Naive thymus-derived CD4-positive, alpha-beta T cell (primary cell): Measurements from ENCODE around the gene PADI4. TPM values are rescaled to one million over a fixed set of nuclear protein-coding genes. Genes with fewer than 3 reads are reported as not detected.
A peak's percentile ranks its signal among the peaks of the same experiment; 100 is the strongest.

Source experiments
- ATAC-seq: fragments of 150-1000 bp; cut with Tn5 transposase; 2 replicates; pipeline ENCODE4 v1.10.0; 2021; ENCODE audit warnings: mild to moderate bottlenecking, moderate library complexity
- CTCF ChIA-PET: fragments of 350-600 bp; sonication (Branson Sonifier 250); formaldehyde crosslinking; loops from one replicate; lab custom pipeline; 2021; ENCODE audit warnings: antibody characterized with exemption; lab: Charles Lee
- POLR2A ChIA-PET: fragments of 350-600 bp; sonication (Branson Sonifier 250); formaldehyde crosslinking; loops from one replicate; lab custom pipeline; 2021; ENCODE audit warnings: antibody characterized with exemption, inconsistent platforms; lab: Charles Lee
- DNase-seq, 9 donors: peaks; one replicate each; pipeline versions ENCODE4 v3.0.0 to v3.0.0-alpha.2; 2020 to 2022; ENCODE audit warnings: mixed read lengths in 1 of 9
- H3K27ac ChIP-seq: one replicate; pipeline ENCODE4 v1.7.0; 2013; ENCODE audit warnings: mild to moderate bottlenecking, low read depth, low read length, moderate library complexity
- H3K27me3 ChIP-seq, 2 donors: one replicate each; pipeline ENCODE4 v1.7.0; 2013; ENCODE audit warnings: low read length in 2 of 2, mild to moderate bottlenecking in 2 of 2, moderate library complexity in 2 of 2; ENCODE audit not compliant: control insufficient read depth in 2 of 2, insufficient read depth in 2 of 2
- H3K36me3 ChIP-seq, 3 experiments: 1 replicate in 2 of 3; 2 replicates in 1 of 3; pipeline ENCODE4 v1.7.0; 2013; ENCODE audit warnings: low read length in 3 of 3, mild to moderate bottlenecking in 3 of 3, moderate library complexity in 1 of 3; ENCODE audit not compliant: insufficient read depth in 3 of 3, control insufficient read depth in 2 of 3
- H3K4me1 ChIP-seq, 2 donors: one replicate each; pipeline ENCODE4 v1.7.0; 2013; ENCODE audit warnings: low read length in 2 of 2, mild to moderate bottlenecking in 2 of 2, moderate library complexity in 1 of 2; ENCODE audit not compliant: control insufficient read depth in 2 of 2, insufficient read depth in 2 of 2
- H3K4me3 ChIP-seq: 2 replicates; pipeline ENCODE4 v1.7.0; 2013; ENCODE audit warnings: mild to moderate bottlenecking, low read length
- H3K9me3 ChIP-seq, 3 experiments: 1 replicate in 2 of 3; 2 replicates in 1 of 3; pipeline ENCODE4 v1.7.0; 2013; ENCODE audit warnings: low read length in 3 of 3; ENCODE audit not compliant: control insufficient read depth in 2 of 3
- H3K27ac Mint-ChIP-seq, 9 donors: one replicate each; pipeline ENCODE4 v1.8.0; 2020 to 2022; ENCODE audit warnings: mixed read lengths in 9 of 9, mild to moderate bottlenecking in 8 of 9, moderate library complexity in 5 of 9, inconsistent platforms in 2 of 9
- H3K27me3 Mint-ChIP-seq, 5 donors: one replicate each; pipeline ENCODE4 v1.8.0; 2021 to 2022; ENCODE audit warnings: mixed read lengths in 5 of 5, mild to moderate bottlenecking in 1 of 5
- H3K36me3 Mint-ChIP-seq, 5 donors: one replicate each; pipeline ENCODE4 v1.8.0; 2020 to 2022; ENCODE audit warnings: mixed read lengths in 5 of 5, mild to moderate bottlenecking in 3 of 5, inconsistent platforms in 1 of 5
- H3K4me1 Mint-ChIP-seq, 7 donors: one replicate each; pipeline ENCODE4 v1.8.0; 2020 to 2022; ENCODE audit warnings: mixed read lengths in 7 of 7, mild to moderate bottlenecking in 3 of 7, inconsistent platforms in 1 of 7
- H3K4me3 Mint-ChIP-seq, 10 donors: one replicate each; pipeline ENCODE4 v1.8.0; 2020 to 2022; ENCODE audit warnings: mild to moderate bottlenecking in 10 of 10, mixed read lengths in 10 of 10, moderate library complexity in 6 of 10, inconsistent platforms in 2 of 10
- H3K9me3 Mint-ChIP-seq, 11 donors: one replicate each; pipeline ENCODE4 v1.8.0; 2020 to 2022; ENCODE audit warnings: mixed read lengths in 11 of 11, mild to moderate bottlenecking in 4 of 11, inconsistent platforms in 1 of 11, moderate library complexity in 1 of 11
- intact Hi-C, 2 donors: fragments of 100-400 bp; cut with micrococcal nuclease; formaldehyde crosslinking; loops; one replicate each; pipeline ENCODE4 v1.15.1; 2023
- polyA plus RNA-seq, 2 donors: library from polyadenylated mRNA; unstranded; fragments of 300-500 nt; fragmentation: Illumina TruSeq; gene quantifications; one replicate each; pipeline ENCODE4 v1.2.3, GENCODE V29; 2021
- total RNA-seq, 6 experiments: library from RNA in 5 of 6; stranded (reverse) in 5 of 6; gene quantifications; 1 replicate in 5 of 6; 2 replicates in 1 of 6; pipeline ENCODE4 v1.2.3 and lab custom pipeline; 2021 to 2026

The PADI4 gene
- total and polyA plus RNA-seq, 7 experiments from 2014 or later, result 0.12 to 20.5 (median 2.4) TPM

DNA sequence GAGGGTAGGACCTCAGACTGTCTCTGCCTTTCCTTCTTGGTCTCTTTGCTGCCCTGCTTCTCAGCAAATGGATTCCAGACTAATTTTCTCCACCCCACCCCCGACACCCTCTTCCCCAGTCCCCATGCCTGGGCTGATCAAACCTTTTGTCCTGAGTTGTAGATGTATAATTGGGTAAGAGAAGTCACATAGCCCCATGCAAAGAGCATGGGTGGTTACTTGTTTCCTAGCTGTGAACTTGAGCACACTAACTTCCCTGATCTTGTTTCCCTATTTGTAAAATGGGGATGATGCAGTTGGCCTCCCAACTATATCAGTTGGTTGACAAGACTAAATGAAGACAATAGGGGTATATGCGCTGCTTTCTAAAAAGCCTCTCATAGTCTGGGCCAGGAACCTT is 73.2 kb downstream of the PADI4 start:
- H3K27me3 Mint-ChIP-seq, result peaks cover 4 to 12% (median 9%) of the 10 kb centered on the region in 5 donors
- Histone ChIP-seq H3K27ac (no peak overlapping the region), H3K4me3 (no peak overlapping the region), H3K27me3 (no peaks in the 10 kb centered on the region), H3K4me1 (no peaks in the 10 kb centered on the region), H3K36me3 (no peaks in the 10 kb centered on the region), H3K9me3 (no peaks in the 10 kb centered on the region)
- ChIA-PET CTCF (no interaction called here), POLR2A (no interaction called here)
- no peaks in the 10 kb centered on the region for H3K4me1 Mint-ChIP-seq
- DNase-seq, result no peak
- no peak overlapping the region for H3K27ac Mint-ChIP-seq
- no peak for ATAC-seq
- H3K9me3 Mint-ChIP-seq, result no peaks in the 10 kb centered on the region
- no peaks in the 10 kb centered on the region for H3K36me3 Mint-ChIP-seq
- intact Hi-C loops, result no loop called here
- H3K4me3 Mint-ChIP-seq, result no peak overlapping the region

DNA sequence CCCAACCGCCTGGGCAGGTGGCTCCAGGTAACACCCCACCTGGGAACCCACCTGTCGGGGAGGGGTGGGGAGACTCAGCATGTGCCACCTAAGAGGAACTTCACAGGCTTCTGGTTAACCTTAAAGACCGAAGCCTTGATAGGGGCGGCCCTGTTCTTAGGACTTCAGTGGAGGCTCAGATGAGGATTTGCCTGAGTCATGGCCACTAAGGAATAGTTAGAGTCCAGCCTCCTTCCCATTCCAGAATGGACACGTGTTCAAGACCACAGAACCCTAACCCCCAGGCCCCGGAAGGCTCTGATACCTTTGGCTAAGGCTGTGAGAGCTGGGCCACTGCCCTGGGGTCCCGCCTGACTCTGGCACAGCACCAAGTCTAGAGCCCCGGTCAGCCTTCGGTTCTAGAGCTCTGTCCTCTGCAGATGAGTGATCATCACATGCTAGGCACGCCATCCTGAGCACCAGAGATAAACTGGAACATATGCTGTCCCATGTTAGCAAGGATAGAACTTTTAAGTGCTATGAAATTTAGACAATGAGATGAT is 84.3 kb downstream of the PADI4 start:
- Mint-ChIP-seq H3K27me3 (peaks cover 0 to 3% (median 0%) of the 10 kb centered on the region in 5 donors), H3K9me3 (no peaks in the 10 kb centered on the region), H3K36me3 (no peaks in the 10 kb centered on the region), H3K4me1 (peaks cover 0 to 7% (median 0%) of the 10 kb centered on the region in 7 donors), H3K4me3 (no peak overlapping the region), H3K27ac (peak overlapping the region in 1 of 9 donors; percentile 36)
- Histone ChIP-seq H3K27ac (no peak overlapping the region), H3K4me1 (no peaks in the 10 kb centered on the region), H3K4me3 (no peak overlapping the region), H3K9me3 (no peaks in the 10 kb centered on the region), H3K36me3 (no peaks in the 10 kb centered on the region), H3K27me3 (no peaks in the 10 kb centered on the region)
- no peak for DNase-seq
- POLR2A ChIA-PET, result no interaction called here
- ATAC-seq, result no peak
- intact Hi-C loops, result no loop called here
- CTCF ChIA-PET, result no interaction called here

- peaks cover 0 to 7% (median 0%) of the 10 kb centered on the region in 7 donors for H3K4me1 Mint-ChIP-seq
- no peaks in the 10 kb centered on the region for H3K27me3 ChIP-seq
- DNase-seq (no peak), ATAC-seq (peak; percentile 69)
- H3K9me3 ChIP-seq, result no peaks in the 10 kb centered on the region
- no peaks in the 10 kb centered on the region for H3K36me3 ChIP-seq
- ChIA-PET CTCF (no interaction called here), POLR2A (no interaction called here)
- H3K4me3 ChIP-seq, result no peak overlapping the region
- no peak overlapping the region for H3K27ac Mint-ChIP-seq
- no peaks in the 10 kb centered on the region for H3K36me3 Mint-ChIP-seq
- no peaks in the 10 kb centered on the region for H3K9me3 Mint-ChIP-seq
- no peak overlapping the region for H3K27ac ChIP-seq
- H3K4me1 ChIP-seq, result no peaks in the 10 kb centered on the region
- intact Hi-C loops, result no loop called here
- H3K27me3 Mint-ChIP-seq, result peaks cover 0 to 3% (median 0%) of the 10 kb centered on the region in 5 donors
- H3K4me3 Mint-ChIP-seq, result no peak overlapping the region
Measured at GRCh38 chr1:17393230-17393629, 85.2 kb downstream of the PADI4 start.

DNA sequence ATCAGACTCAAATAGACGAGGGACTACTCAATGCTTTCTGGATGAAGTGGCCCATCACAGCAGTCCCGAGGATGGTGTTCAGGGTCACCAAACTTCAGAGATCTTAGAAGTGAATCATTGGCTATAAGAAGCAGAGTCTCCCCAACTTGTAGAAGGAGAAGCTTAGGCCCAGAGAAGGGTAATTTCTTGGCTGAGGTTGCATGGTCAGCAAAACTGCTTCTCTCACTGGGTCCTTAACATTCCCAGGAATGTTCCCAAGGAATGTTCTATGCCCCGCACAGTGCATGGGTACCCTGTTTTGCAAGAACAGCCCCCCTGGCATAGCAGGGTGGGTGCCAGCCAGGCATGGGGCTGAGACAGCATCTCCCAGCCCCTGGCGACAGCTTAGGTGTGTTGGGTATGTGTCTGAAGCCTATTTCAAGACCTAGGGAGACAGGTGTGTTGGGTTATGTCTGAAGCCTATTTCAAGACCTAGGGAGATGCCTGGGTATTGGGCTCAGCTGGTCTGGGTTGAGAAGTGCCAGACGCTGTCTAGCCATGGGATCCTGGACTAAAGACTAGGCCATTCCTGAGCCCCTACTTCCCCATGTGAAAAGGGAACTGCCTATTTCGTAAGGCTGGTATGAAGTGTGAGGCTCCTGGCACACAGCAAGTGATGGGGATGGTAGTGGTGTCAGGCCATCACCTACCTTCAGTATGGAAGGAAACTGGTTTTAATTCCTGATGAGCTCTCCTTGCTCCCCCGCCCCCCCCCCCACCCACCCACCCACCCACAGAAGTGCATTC is 90.1 kb downstream of the PADI4 start:
- no peaks in the 10 kb centered on the region for H3K9me3 ChIP-seq
- Mint-ChIP-seq H3K27me3 (no peaks in the 10 kb centered on the region), H3K27ac (no peak overlapping the region), H3K9me3 (no peaks in the 10 kb centered on the region), H3K4me3 (no peak overlapping the region), H3K4me1 (peaks cover 0 to 5% (median 0%) of the 10 kb centered on the region in 7 donors), H3K36me3 (no peaks in the 10 kb centered on the region)
- CTCF ChIA-PET, result interaction anchor here (0.6 kb wide), 1 partner anchor 1904 kb away, joined by 4 read pairs; no protein-coding TSS in a partner anchor
- H3K4me1 ChIP-seq, result no peaks in the 10 kb centered on the region
- ATAC-seq (peak; percentile 73), DNase-seq (no peak)
- H3K27me3 ChIP-seq, result no peaks in the 10 kb centered on the region
- H3K36me3 ChIP-seq, result no peaks in the 10 kb centered on the region
- intact Hi-C loops, result no loop called here
- POLR2A ChIA-PET, result no interaction called here
- H3K4me3 ChIP-seq, result no peak overlapping the region
- H3K27ac ChIP-seq, result no peak overlapping the region

DNA sequence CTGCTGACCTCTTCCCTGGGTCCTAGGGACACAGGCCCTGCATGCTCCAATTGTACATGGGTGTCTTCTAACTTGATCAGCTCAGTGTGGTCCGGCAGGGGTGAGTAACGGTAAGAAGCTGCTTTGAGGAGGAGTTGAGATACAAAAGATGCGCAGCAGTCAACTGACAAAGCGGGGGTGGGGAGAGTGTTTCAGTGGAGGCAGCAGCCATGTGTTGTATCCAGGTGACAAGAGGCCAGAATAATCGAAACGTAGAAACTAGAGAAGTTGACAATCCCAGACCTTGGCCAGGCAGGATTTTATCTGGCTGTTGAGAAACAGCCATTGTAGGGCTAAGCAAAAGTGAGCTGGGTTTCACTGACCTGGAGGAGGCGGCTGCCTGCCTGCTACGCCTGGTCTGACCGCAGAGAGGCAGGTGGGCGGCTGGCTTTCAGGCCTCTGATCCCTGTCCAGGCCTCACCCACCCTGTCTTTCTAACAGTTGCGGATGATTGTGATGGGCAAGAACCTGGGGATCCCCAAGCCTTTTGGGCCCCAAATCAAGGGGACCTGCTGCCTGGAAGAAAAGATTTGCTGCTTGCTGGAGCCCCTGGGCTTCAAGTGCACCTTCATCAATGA is 92.8 kb downstream of the PADI4 start:
- Mint-ChIP-seq H3K27ac (no peak overlapping the region), H3K4me3 (no peak overlapping the region), H3K4me1 (peaks cover 0 to 4% (median 0%) of the 10 kb centered on the region in 7 donors), H3K9me3 (no peaks in the 10 kb centered on the region), H3K27me3 (no peaks in the 10 kb centered on the region), H3K36me3 (no peaks in the 10 kb centered on the region)
- Histone ChIP-seq H3K36me3 (no peaks in the 10 kb centered on the region), H3K4me3 (no peak overlapping the region), H3K27ac (no peak overlapping the region), H3K27me3 (no peaks in the 10 kb centered on the region), H3K9me3 (no peaks in the 10 kb centered on the region), H3K4me1 (no peaks in the 10 kb centered on the region)
- ChIA-PET POLR2A (no interaction called here), CTCF (no interaction called here)
- intact Hi-C loops, result no loop called here
- ATAC-seq (no peak), DNase-seq (no peak)

GRCh38 chr1:17401841-17402240 is 93.8 kb downstream of the PADI4 start:
- no peak for DNase-seq
- H3K9me3 Mint-ChIP-seq, result no peaks in the 10 kb centered on the region
- Histone ChIP-seq H3K4me1 (no peaks in the 10 kb centered on the region), H3K27ac (no peak overlapping the region), H3K4me3 (no peak overlapping the region), H3K9me3 (no peaks in the 10 kb centered on the region), H3K27me3 (no peaks in the 10 kb centered on the region), H3K36me3 (peaks cover 0 to 4% (median 0%) of the 10 kb centered on the region in 3 experiments)
- no peak overlapping the region for H3K27ac Mint-ChIP-seq
- H3K4me3 Mint-ChIP-seq, result no peak overlapping the region
- peaks cover 0 to 4% (median 0%) of the 10 kb centered on the region in 7 donors for H3K4me1 Mint-ChIP-seq
- H3K36me3 Mint-ChIP-seq, result peaks cover 0 to 2% (median 0%) of the 10 kb centered on the region in 5 donors
- POLR2A ChIA-PET, result no interaction called here
- CTCF ChIA-PET, result interaction anchor here (0.6 to 1.3 kb wide), 2 partner anchors 65 to 93 kb away, joined by 3 to 4 read pairs; no protein-coding TSS in a partner anchor
- no peaks in the 10 kb centered on the region for H3K27me3 Mint-ChIP-seq
- no peak for ATAC-seq
- intact Hi-C loops, result no loop called here
